Lower lobe of right lung (tissue), 2 donors: ENCODE measurements around the gene UGT1A8. TPM values are rescaled to one million over a fixed set of nuclear protein-coding genes. Genes with fewer than 3 reads are reported as not detected.

ENCODE experiments used
- ATAC-seq, 2 donors: fragments of 200-7000 bp; cut with Tn5 transposase; one replicate each; pipeline ENCODE4 v1.9.1; 2020 to 2022; ENCODE audit warnings: mild to moderate bottlenecking in 2 of 2, moderate library complexity in 2 of 2
- DNase-seq: peaks from one replicate; pipeline ENCODE4 v3.0.0-alpha.2; 2020
- H3K27ac ChIP-seq: fragments of 200-600 bp; one replicate; pipeline ENCODE4 v1.8.0; 2022
- H3K27me3 ChIP-seq: fragments of 200-600 bp; one replicate; pipeline ENCODE4 v1.8.0; 2022; ENCODE audit warnings: low read depth
- H3K36me3 ChIP-seq: fragments of 200-600 bp; one replicate; pipeline ENCODE4 v1.8.0; 2022; ENCODE audit warnings: mild to moderate bottlenecking
- H3K4me1 ChIP-seq: fragments of 200-600 bp; one replicate; pipeline ENCODE4 v1.8.0; 2022
- H3K4me3 ChIP-seq: fragments of 200-600 bp; one replicate; pipeline ENCODE4 v1.8.0; 2022; ENCODE audit warnings: mild to moderate bottlenecking
- H3K9me3 ChIP-seq: fragments of 200-600 bp; one replicate; pipeline ENCODE4 v1.8.0; 2022
- intact Hi-C: fragments of 100-400 bp; cut with DNase I; formaldehyde crosslinking; loops from one replicate; pipeline ENCODE4 v1.11.0; 2022
- total RNA-seq: library from RNA; stranded (reverse); fragmentation: NEBNext Ultra II Directional; extraction: Animal tissue kit (Norgen Biotek cat#: 25700); gene quantifications from one replicate; pipeline ENCODE4 v1.2.1, GENCODE V29; 2021
- TF ChIP-seq, protein P1 (sequence below): fragments of 200-600 bp; IDR thresholded peaks from one replicate; pipeline ENCODE4 v1.8.0; 2022; ENCODE audit warnings: antibody characterized with exemption, mild to moderate bottlenecking
- donor health status: DM: no; HTN: yes; CAD: no; lungs with severe emphysema.

The UGT1A8 gene
- total RNA-seq, 1 donor from 2014 or later = not detected

DNA sequence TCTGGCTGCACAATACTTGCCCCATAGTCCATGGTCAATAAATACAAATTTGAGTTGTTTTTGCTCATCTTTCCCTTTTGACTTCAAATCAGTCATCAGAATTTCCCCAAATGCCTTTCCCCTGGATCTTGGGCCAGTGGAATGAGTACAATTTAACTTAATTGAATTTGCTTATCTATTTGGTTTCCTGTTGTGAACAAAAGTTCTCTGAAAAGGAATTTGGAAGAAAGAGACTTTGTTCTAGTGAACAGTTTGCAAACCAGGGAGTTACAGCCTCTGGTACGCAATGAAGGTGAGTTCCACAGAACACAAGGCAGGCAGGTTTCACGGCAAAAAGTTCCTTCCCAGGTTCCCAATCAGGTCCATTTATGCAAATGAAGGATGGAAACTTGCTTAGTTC is 141.4 kb downstream of the UGT1A8 start:
- no peak overlapping the region for H3K4me3 ChIP-seq
- H3K36me3 ChIP-seq = no peaks in the 10 kb centered on the region
- ATAC-seq (no peak), DNase-seq (no peak)
- H3K27me3 ChIP-seq = peaks cover 5% of the 10 kb centered on the region
- TF ChIP-seq, protein P1, sequence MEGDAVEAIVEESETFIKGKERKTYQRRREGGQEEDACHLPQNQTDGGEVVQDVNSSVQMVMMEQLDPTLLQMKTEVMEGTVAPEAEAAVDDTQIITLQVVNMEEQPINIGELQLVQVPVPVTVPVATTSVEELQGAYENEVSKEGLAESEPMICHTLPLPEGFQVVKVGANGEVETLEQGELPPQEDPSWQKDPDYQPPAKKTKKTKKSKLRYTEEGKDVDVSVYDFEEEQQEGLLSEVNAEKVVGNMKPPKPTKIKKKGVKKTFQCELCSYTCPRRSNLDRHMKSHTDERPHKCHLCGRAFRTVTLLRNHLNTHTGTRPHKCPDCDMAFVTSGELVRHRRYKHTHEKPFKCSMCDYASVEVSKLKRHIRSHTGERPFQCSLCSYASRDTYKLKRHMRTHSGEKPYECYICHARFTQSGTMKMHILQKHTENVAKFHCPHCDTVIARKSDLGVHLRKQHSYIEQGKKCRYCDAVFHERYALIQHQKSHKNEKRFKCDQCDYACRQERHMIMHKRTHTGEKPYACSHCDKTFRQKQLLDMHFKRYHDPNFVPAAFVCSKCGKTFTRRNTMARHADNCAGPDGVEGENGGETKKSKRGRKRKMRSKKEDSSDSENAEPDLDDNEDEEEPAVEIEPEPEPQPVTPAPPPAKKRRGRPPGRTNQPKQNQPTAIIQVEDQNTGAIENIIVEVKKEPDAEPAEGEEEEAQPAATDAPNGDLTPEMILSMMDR = no peak
- no peak overlapping the region for H3K27ac ChIP-seq
- intact Hi-C loops = no loop called here
- no peaks in the 10 kb centered on the region for H3K9me3 ChIP-seq
- no peaks in the 10 kb centered on the region for H3K4me1 ChIP-seq

DNA sequence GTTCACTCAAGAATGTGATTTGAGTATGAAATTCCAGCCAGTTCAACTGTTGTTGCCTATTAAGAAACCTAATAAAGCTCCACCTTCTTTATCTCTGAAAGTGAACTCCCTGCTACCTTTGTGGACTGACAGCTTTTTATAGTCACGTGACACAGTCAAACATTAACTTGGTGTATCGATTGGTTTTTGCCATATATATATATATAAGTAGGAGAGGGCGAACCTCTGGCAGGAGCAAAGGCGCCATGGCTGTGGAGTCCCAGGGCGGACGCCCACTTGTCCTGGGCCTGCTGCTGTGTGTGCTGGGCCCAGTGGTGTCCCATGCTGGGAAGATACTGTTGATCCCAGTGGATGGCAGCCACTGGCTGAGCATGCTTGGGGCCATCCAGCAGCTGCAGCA is 142.6 kb downstream of the UGT1A8 start, which contains the start of gene UGT1A1:
Gene UGT1A1 (plus strand): TSS at position 228 of the 400 bp plus-strand sequence. CDS start 18 bp downstream, at position 246.
- ATAC-seq (no peak), DNase-seq (no peak)
- Histone ChIP-seq H3K27ac (no peak within 1 kb of the TSS), H3K4me3 (no peak within 1 kb of the TSS), H3K36me3 (no peaks in the 10 kb centered on the region), H3K9me3 (no peaks in the 10 kb centered on the region), H3K4me1 (no peaks in the 10 kb centered on the region), H3K27me3 (peaks cover 5% of the 10 kb centered on the region)
- intact Hi-C loops = no loop called here
- TF ChIP-seq, protein P1 = no peak

DNA sequence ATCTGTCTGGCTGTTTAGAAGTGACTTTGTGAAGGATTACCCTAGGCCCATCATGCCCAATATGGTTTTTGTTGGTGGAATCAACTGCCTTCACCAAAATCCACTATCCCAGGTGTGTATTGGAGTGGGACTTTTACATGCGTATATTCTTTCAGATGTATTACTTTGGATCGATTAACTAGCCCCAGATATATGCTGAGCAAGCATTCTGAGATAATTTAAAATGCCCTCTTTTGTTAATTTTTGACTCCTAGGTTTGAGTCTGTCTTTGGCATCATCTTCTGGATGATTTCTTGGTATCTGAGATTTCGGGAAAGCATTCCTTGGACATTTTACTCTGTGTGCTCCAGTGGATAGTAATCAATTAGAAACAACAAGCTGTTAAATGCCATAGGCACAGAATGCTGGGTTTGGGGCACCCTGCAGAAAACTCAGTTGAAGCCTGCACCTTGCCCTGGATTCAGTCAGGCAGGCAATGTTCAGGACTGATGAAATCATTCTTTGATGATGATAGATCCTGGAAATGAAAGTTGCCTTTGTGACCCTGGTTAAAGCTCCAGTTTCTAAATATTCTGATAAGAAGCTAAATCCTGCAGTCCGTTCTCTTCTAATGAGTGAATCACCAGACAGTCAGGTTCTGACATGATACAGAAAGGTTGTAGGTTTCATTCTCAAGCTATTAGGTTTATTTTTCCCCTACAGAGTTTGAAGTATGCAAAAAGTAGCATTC is 143.8 kb downstream of the UGT1A8 start:
- Histone ChIP-seq H3K4me1 (no peaks in the 10 kb centered on the region), H3K27ac (no peak overlapping the region), H3K27me3 (peaks cover 5% of the 10 kb centered on the region), H3K4me3 (no peak overlapping the region), H3K36me3 (no peaks in the 10 kb centered on the region), H3K9me3 (no peaks in the 10 kb centered on the region)
- intact Hi-C loops = no loop called here
- TF ChIP-seq, protein P1 = no peak
- no peak for ATAC-seq
- DNase-seq = no peak

DNA sequence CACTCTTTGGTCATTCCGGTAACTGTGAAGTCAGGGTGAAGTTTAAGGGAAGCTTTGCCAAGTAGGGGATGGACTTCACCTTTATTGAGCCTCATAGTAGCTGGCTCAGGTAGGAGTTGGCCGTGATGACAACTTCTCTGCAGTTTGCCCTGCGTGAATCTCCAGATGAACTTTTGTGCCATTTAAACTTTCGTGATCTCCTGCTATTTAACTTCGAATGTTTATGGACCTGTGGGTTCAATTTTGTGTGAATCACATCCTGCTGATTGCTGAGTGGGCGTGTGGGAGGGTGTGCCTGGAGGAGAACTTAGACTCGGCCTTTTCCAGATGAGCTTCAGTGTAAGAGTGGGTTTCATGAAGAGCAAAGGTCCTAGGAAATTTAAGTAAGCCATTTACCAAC is 146.8 kb downstream of the UGT1A8 start:
- Histone ChIP-seq H3K36me3 (no peaks in the 10 kb centered on the region), H3K27ac (no peak overlapping the region), H3K9me3 (no peaks in the 10 kb centered on the region), H3K4me1 (no peaks in the 10 kb centered on the region), H3K27me3 (peaks cover 5% of the 10 kb centered on the region), H3K4me3 (no peak overlapping the region)
- DNase-seq (no peak), ATAC-seq (no peak)
- TF ChIP-seq, protein P1 = no peak
- intact Hi-C loops = no loop called here

DNA sequence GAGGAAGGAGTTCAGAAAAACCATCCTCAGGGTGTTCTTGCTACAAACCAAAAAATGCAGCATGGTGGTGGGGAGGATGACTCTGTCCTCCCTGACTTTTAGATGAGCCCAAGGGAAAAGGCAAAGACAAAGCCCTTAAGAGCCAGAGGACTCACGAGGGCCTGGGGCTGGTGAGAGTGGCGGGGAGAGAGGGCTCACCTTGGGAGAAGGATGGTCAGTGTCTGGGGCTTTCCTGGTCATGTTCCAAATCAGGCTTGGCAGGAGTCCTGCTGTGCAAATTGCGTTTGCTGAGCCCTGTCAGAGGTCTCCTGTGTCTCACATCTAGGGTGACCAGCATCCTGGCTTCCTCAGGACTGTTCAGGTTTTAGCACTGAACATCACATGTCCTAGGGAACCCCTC is 147.3 kb downstream of the UGT1A8 start:
- no peak overlapping the region for H3K4me3 ChIP-seq
- H3K27ac ChIP-seq = no peak overlapping the region
- no peaks in the 10 kb centered on the region for H3K36me3 ChIP-seq
- TF ChIP-seq, protein P1 = no peak
- intact Hi-C loops = no loop called here
- H3K4me1 ChIP-seq = no peaks in the 10 kb centered on the region
- DNase-seq = no peak
- no peak for ATAC-seq
- H3K9me3 ChIP-seq = no peaks in the 10 kb centered on the region
- peaks cover 5% of the 10 kb centered on the region for H3K27me3 ChIP-seq
